DMS153 (cell line): ENCODE data around the gene PSPN.

Experiments
- DNase-seq: peaks from one replicate; lab custom pipeline; 2025; lab: John Stamatoyannopoulos, UW

Gene PSPN

GRCh38 chr19:6325614-6326013 lies 50.1 kb downstream of the PSPN start:
- no peak for DNase-seq
